Hindlimb muscle (tissue), 1 donor: ENCODE measurements around the gene APOC1. TPM values are rescaled to one million over a fixed set of nuclear protein-coding genes. Genes with fewer than 3 reads are reported as not detected.

Experiments used
- DNase-seq: peaks from one replicate; pipeline ENCODE4 v3.0.0-alpha.2; 2013
- polyA plus RNA-seq: library from polyadenylated mRNA; unstranded; fragments of 120-200 nt; gene quantifications from one replicate; pipeline ENCODE4 v1.2.1, GENCODE V29; 2013; ENCODE audit not compliant: insufficient read length

Gene APOC1
- polyA plus RNA-seq, 1 donor = 25.3 TPM

- no peak for DNase-seq
Observed at GRCh38 chr19:44957526-44957925, 43.1 kb downstream of the APOC1 start.

GRCh38 chr19:44958090-44958489, 43.7 kb downstream of the APOC1 start:
- no peak for DNase-seq

GRCh38 chr19:44959691-44960090, 45.3 kb downstream of the APOC1 start:
- no peak for DNase-seq

GRCh38 chr19:44960906-44961728, 46.7 kb downstream of the APOC1 start:
- no peak for DNase-seq

- no peak for DNase-seq
Observed at GRCh38 chr19:44961821-44962220, 47.4 kb downstream of the APOC1 start.

- DNase-seq = no peak
Observed at GRCh38 chr19:44968118-44968517, 53.7 kb downstream of the APOC1 start.

GRCh38 chr19:44968670-44969069, 54.3 kb downstream of the APOC1 start:
- no peak for DNase-seq

Other genes with a start within 250 kb of the APOC1 start
- 11.7 TPM for gene CEACAM19, start 243.1 kb upstream of the APOC1 start, polyA plus RNA-seq
- 1.0 TPM for gene CEACAM16, start 215.5 kb upstream of the APOC1 start, polyA plus RNA-seq
- gene BCL3, start 165.9 kb upstream of the APOC1 start, polyA plus RNA-seq = 20.0 TPM
- gene CBLC, start 136.7 kb upstream of the APOC1 start, polyA plus RNA-seq = not detected
- 262 TPM for gene BCAM, start 105.5 kb upstream of the APOC1 start, polyA plus RNA-seq
- 55.4 TPM for gene NECTIN2, start 68.3 kb upstream of the APOC1 start, polyA plus RNA-seq
- gene TOMM40, start 23.4 kb upstream of the APOC1 start, polyA plus RNA-seq = 31.1 TPM
- gene APOE, start 8.8 kb upstream of the APOC1 start, polyA plus RNA-seq = 98.9 TPM
- not detected for gene APOC4, start 27.6 kb downstream of the APOC1 start, polyA plus RNA-seq
- 0.79 TPM for gene APOC2, start 31.4 kb downstream of the APOC1 start, polyA plus RNA-seq
- gene CLPTM1, start 40.8 kb downstream of the APOC1 start, polyA plus RNA-seq = 67.1 TPM
- gene RELB, start 86.9 kb downstream of the APOC1 start, polyA plus RNA-seq = 5.5 TPM
- 53.1 TPM for gene CLASRP, start 124.4 kb downstream of the APOC1 start, polyA plus RNA-seq
- 1.0 TPM for gene ZNF296, start 161.9 kb downstream of the APOC1 start, polyA plus RNA-seq
- gene GEMIN7, start 164.7 kb downstream of the APOC1 start, polyA plus RNA-seq = 22.6 TPM
- gene PPP1R37, start 178.6 kb downstream of the APOC1 start, polyA plus RNA-seq = 24.8 TPM
- 0.21 TPM for gene NKPD1, start 246.4 kb downstream of the APOC1 start, polyA plus RNA-seq